Kidney (tissue), 14 donors: Measurements from ENCODE around the gene BRAP. TPM values are rescaled to one million over a fixed set of nuclear protein-coding genes. Genes with fewer than 3 reads are reported as not detected.
A peak's percentile ranks its signal among the peaks of the same experiment; 100 is the strongest.
"Not testable (repeated sequence)": the region's sequence is repeated elsewhere in the genome, so short reads cannot be mapped to it uniquely, and the experiment has no call there.

ENCODE experiments used
- DNase-seq, 5 donors: peaks; one replicate each; pipeline ENCODE4 v3.0.0-alpha.2; 2013 to 2020
- FAIRE-seq: peaks from 2 replicates; lab custom pipeline; 2012; peaks lifted over from hg19 to GRCh38; lab: Jason Lieb, UNC
- H3K27ac ChIP-seq, 2 donors: one replicate each; pipeline ENCODE4 v1.7.0; 2013; ENCODE audit warnings: low read depth in 2 of 2, low read length in 2 of 2, inconsistent platforms in 1 of 2
- H3K27me3 ChIP-seq: one replicate; pipeline ENCODE4 v1.7.1; 2013; ENCODE audit warnings: low read length, inconsistent platforms; ENCODE audit not compliant: control insufficient read depth, insufficient read depth
- H3K36me3 ChIP-seq, 3 donors: one replicate each; pipeline versions ENCODE4 v1.7.0 to v1.7.1; 2013; ENCODE audit warnings: low read length in 3 of 3, control low read depth in 1 of 3, inconsistent platforms in 1 of 3; ENCODE audit not compliant: insufficient read depth in 3 of 3, control insufficient read depth in 2 of 3
- H3K4me1 ChIP-seq, 3 donors: one replicate each; pipeline versions ENCODE4 v1.7.0 to v1.7.1; 2013; ENCODE audit warnings: low read length in 3 of 3, inconsistent platforms in 1 of 3, low read depth in 1 of 3; ENCODE audit not compliant: control insufficient read depth in 2 of 3, insufficient read depth in 2 of 3
- H3K4me3 ChIP-seq, 3 donors: one replicate each; pipeline versions ENCODE4 v1.7.0 to v1.8.1; 2013; ENCODE audit warnings: low read length in 3 of 3, control low read depth in 1 of 3, inconsistent platforms in 1 of 3
- H3K9ac ChIP-seq, 3 donors: one replicate each; pipeline versions ENCODE4 v1.7.0 to v1.7.1; 2013; ENCODE audit warnings: low read length in 3 of 3, control low read depth in 1 of 3, inconsistent platforms in 1 of 3
- H3K9me3 ChIP-seq, 3 donors: one replicate each; pipeline versions ENCODE4 v1.7.0 to v1.7.1; 2013; ENCODE audit warnings: low read length in 3 of 3, control low read depth in 1 of 3, inconsistent platforms in 1 of 3; ENCODE audit not compliant: control insufficient read depth in 2 of 3, insufficient read depth in 1 of 3
- intact Hi-C: fragments of 100-400 bp; cut with DNase I; formaldehyde crosslinking; loops from one replicate; pipeline ENCODE4 v1.11.1; 2022
- polyA plus RNA-seq: library from polyadenylated mRNA; stranded (reverse); fragments of 350-450 nt; fragmentation: Illumina TruSeq; extraction: RNeasy Lipid Tissue Mini Kit (QIAGEN cat#74804); gene quantifications from one replicate; pipeline ENCODE4 v1.2.3, GENCODE V29; 2014; ENCODE audit warnings: low read depth, low replicate concordance; ENCODE audit not compliant: insufficient read depth
- total RNA-seq: library from RNA; stranded (reverse); fragmentation: NEBNext Ultra II Directional; extraction: Animal tissue kit (Norgen Biotek cat#: 25700); gene quantifications from one replicate; pipeline ENCODE4 v1.2.1, GENCODE V29; 2021
- TF ChIP-seq, protein P1 (sequence below): IDR thresholded peaks from 3 replicates; pipeline ENCODE4 v1.5.1; 2012; ENCODE audit warnings: mild to moderate bottlenecking, moderate library complexity, borderline replicate concordance; ENCODE audit not compliant: insufficient read depth; ENCODE audit errors: extremely low read depth
- donor health status: control.
- donor health status: control.
- donor health status: control.
- donor health status: control.
- donor health status: control.
- donor health status: DM: yes; HTN: yes; CAD: no.
- donor health status: Normal renal cell carcinoma (clear cell type).

BRAP gene
- total and polyA plus RNA-seq, 2 donors from 2014 or later = 9.6 to 17.2 TPM

DNA sequence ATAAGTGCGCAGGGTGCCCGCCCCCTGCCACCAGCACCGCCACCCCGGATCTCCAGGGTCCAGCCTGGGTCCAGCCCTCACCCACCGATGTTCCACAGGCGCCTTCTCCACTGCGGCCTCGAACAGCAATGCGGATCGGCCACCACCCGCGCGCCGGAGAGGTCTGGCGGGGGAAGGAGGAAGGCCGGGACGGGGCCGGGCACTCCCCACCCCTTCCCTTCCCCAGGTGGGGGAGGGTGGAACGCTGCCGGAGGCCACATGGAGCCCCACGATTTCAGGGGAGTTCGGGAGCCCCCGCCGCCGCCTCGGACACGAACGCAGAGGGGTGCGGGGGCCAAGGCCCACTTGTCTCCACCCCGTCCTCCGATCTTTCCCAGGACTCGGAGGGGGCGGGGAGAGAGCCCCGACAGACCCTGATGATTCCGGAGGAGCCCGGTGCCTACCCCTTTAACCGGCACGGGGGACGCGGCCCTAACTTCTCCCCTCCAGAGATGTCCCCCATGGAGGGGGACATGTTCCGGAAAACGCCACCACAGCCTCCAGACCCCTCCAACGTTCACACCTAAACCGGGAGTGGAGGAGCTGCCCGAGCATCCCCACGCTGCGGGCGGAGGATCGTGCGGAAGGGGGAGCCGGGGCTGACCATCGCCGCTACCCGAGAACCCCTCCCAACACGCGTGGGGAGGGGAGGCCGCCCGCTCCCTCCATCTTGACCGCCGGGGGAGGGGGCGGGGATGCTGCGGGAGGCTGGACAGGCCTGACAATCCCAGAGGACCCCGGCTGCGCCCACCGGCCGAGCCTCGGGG lies 87.7 kb downstream of the BRAP start:
- Histone ChIP-seq H3K9me3 (no peaks in the 10 kb centered on the region), H3K4me3 (peak overlapping the region; percentile 67 to 72 (median 71)), H3K9ac (peak overlapping the region; percentile 40 to 77 (median 63)), H3K36me3 (no peaks in the 10 kb centered on the region), H3K27me3 (no peaks in the 10 kb centered on the region), H3K4me1 (peaks cover 0 to 11% (median 4%) of the 10 kb centered on the region in 3 donors), H3K27ac (peak overlapping the region; percentile 85 to 92)
- FAIRE-seq (no peak), DNase-seq (peak; percentile 65 to 88 (median 79))
- TF ChIP-seq, protein P1, sequence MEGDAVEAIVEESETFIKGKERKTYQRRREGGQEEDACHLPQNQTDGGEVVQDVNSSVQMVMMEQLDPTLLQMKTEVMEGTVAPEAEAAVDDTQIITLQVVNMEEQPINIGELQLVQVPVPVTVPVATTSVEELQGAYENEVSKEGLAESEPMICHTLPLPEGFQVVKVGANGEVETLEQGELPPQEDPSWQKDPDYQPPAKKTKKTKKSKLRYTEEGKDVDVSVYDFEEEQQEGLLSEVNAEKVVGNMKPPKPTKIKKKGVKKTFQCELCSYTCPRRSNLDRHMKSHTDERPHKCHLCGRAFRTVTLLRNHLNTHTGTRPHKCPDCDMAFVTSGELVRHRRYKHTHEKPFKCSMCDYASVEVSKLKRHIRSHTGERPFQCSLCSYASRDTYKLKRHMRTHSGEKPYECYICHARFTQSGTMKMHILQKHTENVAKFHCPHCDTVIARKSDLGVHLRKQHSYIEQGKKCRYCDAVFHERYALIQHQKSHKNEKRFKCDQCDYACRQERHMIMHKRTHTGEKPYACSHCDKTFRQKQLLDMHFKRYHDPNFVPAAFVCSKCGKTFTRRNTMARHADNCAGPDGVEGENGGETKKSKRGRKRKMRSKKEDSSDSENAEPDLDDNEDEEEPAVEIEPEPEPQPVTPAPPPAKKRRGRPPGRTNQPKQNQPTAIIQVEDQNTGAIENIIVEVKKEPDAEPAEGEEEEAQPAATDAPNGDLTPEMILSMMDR = no peak
- intact Hi-C loops = no loop called here

- peak overlapping the region; percentile 67 to 72 (median 71) for H3K4me3 ChIP-seq
- FAIRE-seq (no peak), DNase-seq (peak; percentile 60 to 84 (median 77))
- H3K4me1 ChIP-seq = peaks cover 0 to 11% (median 4%) of the 10 kb centered on the region in 3 donors
- no peaks in the 10 kb centered on the region for H3K27me3 ChIP-seq
- H3K9ac ChIP-seq = peak overlapping the region; percentile 40 to 77 (median 63)
- H3K36me3 ChIP-seq = no peaks in the 10 kb centered on the region
- TF ChIP-seq, protein P1 = no peak
- H3K27ac ChIP-seq = peak overlapping the region; percentile 85 to 92
- no peaks in the 10 kb centered on the region for H3K9me3 ChIP-seq
- intact Hi-C loops = no loop called here
Observed at GRCh38 chr12:111596985-111597830, 88.5 kb downstream of the BRAP start.

- H3K27me3 ChIP-seq, FAIRE-seq, H3K27ac ChIP-seq, H3K4me3 ChIP-seq, H3K36me3 ChIP-seq, H3K9ac ChIP-seq, intact Hi-C loops, H3K9me3 ChIP-seq: not testable (repeated sequence)
- H3K4me1 ChIP-seq = peaks cover 0 to 11% (median 4%) of the 10 kb centered on the region in 3 donors
- peak in 1 of 5 donors; percentile 20 for DNase-seq
Observed at GRCh38 chr12:111595341-111595835, 90.4 kb downstream of the BRAP start.

Other genes with a start within 250 kb of the BRAP start
- gene ATXN2, start 86.6 kb downstream of the BRAP start, total RNA-seq = 56.5 TPM
- gene ATXN2, start 86.6 kb downstream of the BRAP start, polyA plus RNA-seq = 27.1 TPM
- gene ACAD10, start 97 bp upstream of the BRAP start, total RNA-seq = 33.7 TPM
- gene ACAD10, start 97 bp upstream of the BRAP start, polyA plus RNA-seq = 47.0 TPM
- 178 TPM for gene ALDH2, start 81.0 kb upstream of the BRAP start, total RNA-seq
- gene ALDH2, start 81.0 kb upstream of the BRAP start, polyA plus RNA-seq = 318 TPM
- 45.7 TPM for gene MAPKAPK5, start 156.3 kb upstream of the BRAP start, total RNA-seq
- 20.5 TPM for gene MAPKAPK5, start 156.3 kb upstream of the BRAP start, polyA plus RNA-seq